ENCODE results near the gene TRIM10.

The TRIM10 gene

DNA sequence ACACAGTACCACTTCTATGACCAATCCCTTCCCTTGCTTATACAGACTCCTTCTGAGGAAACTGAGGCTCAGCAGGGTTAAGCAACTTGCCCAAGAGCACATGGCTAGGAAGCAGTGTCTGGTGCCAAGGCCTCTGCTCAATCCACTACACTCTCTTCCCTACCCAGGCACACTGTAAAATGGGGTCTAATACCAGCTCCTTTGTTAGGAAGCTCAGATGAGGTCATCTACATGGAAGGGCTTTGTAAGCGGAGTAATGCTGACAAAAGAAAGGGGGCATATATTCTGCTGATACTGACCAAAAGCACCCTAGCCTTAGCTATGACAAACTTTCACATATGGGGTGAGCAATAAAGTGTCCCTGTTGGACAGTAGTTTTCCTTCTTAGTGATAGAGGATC is 43.1 kb upstream of the TRIM10 start:
- H3K9ac ChIP-seq, result no peak overlapping the region
- H3K9me3 ChIP-seq (ENCODE audit: control insufficient read depth, low read length), result no peaks in the 10 kb centered on the region
- H3K36me3 ChIP-seq (ENCODE audit: control insufficient read depth, insufficient read depth, low read length), result no peaks in the 10 kb centered on the region
- no peak overlapping the region for H2AFZ ChIP-seq
- H3K79me2 ChIP-seq, result peaks cover 33% of the 10 kb centered on the region
- no peak overlapping the region for H3K27ac ChIP-seq
- TF ChIP-seq, protein P1, sequence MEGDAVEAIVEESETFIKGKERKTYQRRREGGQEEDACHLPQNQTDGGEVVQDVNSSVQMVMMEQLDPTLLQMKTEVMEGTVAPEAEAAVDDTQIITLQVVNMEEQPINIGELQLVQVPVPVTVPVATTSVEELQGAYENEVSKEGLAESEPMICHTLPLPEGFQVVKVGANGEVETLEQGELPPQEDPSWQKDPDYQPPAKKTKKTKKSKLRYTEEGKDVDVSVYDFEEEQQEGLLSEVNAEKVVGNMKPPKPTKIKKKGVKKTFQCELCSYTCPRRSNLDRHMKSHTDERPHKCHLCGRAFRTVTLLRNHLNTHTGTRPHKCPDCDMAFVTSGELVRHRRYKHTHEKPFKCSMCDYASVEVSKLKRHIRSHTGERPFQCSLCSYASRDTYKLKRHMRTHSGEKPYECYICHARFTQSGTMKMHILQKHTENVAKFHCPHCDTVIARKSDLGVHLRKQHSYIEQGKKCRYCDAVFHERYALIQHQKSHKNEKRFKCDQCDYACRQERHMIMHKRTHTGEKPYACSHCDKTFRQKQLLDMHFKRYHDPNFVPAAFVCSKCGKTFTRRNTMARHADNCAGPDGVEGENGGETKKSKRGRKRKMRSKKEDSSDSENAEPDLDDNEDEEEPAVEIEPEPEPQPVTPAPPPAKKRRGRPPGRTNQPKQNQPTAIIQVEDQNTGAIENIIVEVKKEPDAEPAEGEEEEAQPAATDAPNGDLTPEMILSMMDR (IDR thresholded peaks at IDR 0.05), result no peak
- H3K27me3 ChIP-seq (ENCODE audit: control insufficient read depth, insufficient read depth, low read length), result no peaks in the 10 kb centered on the region
- no peak overlapping the region for H3K4me2 ChIP-seq (ENCODE audit: low read length)
- peaks cover 10% of the 10 kb centered on the region for H3K4me1 ChIP-seq
- H3K4me3 ChIP-seq (ENCODE audit: low read depth, low read length), result no peak overlapping the region

DNA sequence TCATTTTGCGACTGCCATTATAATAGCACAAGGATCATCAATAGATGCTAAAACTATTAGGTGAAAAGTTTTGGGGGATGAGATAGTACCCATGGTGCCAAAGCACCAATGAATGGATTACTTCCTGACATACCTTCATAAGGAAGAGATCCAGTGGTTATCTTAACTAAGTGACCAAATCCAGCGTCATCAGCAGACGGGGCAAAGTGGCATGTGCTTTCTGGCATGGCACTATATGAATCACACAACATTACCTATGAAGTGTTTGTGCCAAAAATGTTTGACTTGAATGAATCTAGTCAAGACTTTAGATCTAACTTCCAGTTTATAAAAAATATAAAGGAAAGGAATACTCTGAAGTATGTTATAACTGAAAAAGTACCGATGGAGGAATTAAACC is 41.4 kb upstream of the TRIM10 start:
- no peak overlapping the region for H3K9ac ChIP-seq
- no peak overlapping the region for H3K27ac ChIP-seq
- H3K4me1 ChIP-seq, result peaks cover 8% of the 10 kb centered on the region
- H3K36me3 ChIP-seq (ENCODE audit: control insufficient read depth, insufficient read depth, low read length), result no peaks in the 10 kb centered on the region
- no peak overlapping the region for H3K4me2 ChIP-seq (ENCODE audit: low read length)
- H2AFZ ChIP-seq, result no peak overlapping the region
- H3K4me3 ChIP-seq (ENCODE audit: low read depth, low read length), result no peak overlapping the region
- no peaks in the 10 kb centered on the region for H3K27me3 ChIP-seq (ENCODE audit: control insufficient read depth, insufficient read depth, low read length)
- no peaks in the 10 kb centered on the region for H3K9me3 ChIP-seq (ENCODE audit: control insufficient read depth, low read length)
- H3K79me2 ChIP-seq, result peaks cover 31% of the 10 kb centered on the region
- TF ChIP-seq, protein P1 (IDR thresholded peaks at IDR 0.05), result no peak

DNA sequence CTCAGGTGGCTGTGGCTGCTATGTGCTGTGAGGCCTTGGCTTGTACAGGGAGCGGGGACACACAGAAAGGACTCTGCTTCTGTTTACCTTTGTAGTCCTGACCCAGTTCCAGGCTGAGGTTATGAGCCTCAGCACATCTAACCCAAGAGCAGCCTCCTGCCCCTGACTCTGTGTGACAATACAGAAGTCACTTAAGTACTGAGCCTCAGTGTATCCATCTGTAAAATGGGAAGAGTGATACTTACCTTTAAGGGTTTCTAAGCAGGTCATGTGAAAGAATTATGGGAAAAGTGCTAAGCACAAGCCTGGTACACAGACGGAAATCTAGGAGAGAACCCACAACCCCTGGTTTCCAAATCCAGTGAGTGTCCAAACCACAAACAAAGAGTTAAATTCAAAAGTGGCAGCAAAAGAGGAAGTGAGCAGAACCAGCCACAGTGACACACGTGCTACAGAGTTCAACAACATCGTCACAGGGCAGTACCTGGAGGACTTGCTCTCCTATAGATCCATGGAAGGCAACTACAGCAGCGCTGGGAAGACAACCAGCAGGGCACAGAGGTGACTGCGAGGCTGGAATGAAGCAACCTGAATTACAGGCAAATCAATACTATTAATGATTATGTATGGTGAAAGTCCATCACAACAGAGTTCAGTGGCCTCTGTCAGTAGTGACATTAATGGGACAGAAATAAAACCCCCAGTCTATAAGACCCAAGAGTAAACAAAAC is 39.7 kb upstream of the TRIM10 start:
- no peaks in the 10 kb centered on the region for H3K9me3 ChIP-seq (ENCODE audit: control insufficient read depth, low read length)
- no peak overlapping the region for H3K4me3 ChIP-seq (ENCODE audit: low read depth, low read length)
- no peak overlapping the region for H3K27ac ChIP-seq
- H2AFZ ChIP-seq, result no peak overlapping the region
- no peak overlapping the region for H3K9ac ChIP-seq
- TF ChIP-seq, protein P1 (IDR thresholded peaks at IDR 0.05), result no peak
- peaks cover 22% of the 10 kb centered on the region for H3K79me2 ChIP-seq
- no peaks in the 10 kb centered on the region for H3K4me1 ChIP-seq
- no peak overlapping the region for H3K4me2 ChIP-seq (ENCODE audit: low read length)
- H3K36me3 ChIP-seq (ENCODE audit: control insufficient read depth, insufficient read depth, low read length), result no peaks in the 10 kb centered on the region
- no peaks in the 10 kb centered on the region for H3K27me3 ChIP-seq (ENCODE audit: control insufficient read depth, insufficient read depth, low read length)

DNA sequence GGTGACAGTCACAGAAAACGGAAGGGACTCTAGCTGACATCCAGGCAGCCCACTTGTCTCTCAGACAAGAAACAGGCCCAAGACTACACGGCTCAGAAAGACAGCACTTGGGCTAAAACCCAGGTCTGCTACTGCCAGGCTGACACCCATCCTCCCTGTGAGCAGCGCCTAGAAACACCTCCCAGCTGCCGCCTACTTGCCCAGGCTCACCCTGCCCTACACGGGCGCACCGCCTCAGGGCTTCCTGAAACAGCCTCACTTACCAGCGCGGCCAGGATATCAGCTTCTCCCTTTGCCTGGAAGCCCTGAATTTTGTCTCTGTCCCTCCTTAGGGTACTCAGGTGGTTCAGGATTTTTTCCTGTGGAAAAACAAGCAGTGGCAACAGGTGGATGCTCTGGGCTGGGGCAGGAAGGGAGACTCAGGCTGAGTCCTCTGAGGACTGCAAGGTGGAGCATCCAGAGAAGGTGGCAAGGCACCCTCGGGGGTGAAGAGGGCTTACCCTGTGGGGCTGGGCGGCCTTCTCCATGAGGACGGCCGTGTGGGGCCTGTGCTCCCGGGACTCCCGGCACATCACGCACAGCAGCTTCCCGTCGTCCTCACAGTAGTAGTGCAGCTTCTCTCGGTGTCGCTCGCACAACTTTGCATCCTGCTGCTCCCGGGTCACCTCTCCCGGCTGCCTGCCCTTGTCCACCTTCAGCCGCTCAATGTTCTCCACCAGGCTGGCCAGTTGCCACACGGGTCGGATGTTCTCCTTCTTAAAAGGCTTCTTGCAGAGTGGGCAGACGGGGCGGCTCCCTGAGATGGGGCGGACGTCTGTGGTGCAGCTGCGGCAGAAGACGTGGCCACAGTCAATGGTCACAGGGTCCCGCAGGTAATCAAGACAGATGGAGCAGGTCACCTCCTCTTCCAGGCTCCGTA is 37.4 kb upstream of the TRIM10 start:
- Histone ChIP-seq H3K79me2 (peaks cover 11% of the 10 kb centered on the region), H3K27ac (no peak overlapping the region), H3K27me3 (ENCODE audit: control insufficient read depth, insufficient read depth, low read length) (no peaks in the 10 kb centered on the region), H3K9me3 (ENCODE audit: control insufficient read depth, low read length) (no peaks in the 10 kb centered on the region), H3K4me1 (no peaks in the 10 kb centered on the region), H3K36me3 (ENCODE audit: control insufficient read depth, insufficient read depth, low read length) (no peaks in the 10 kb centered on the region), H3K4me2 (ENCODE audit: low read length) (no peak overlapping the region), H2AFZ (no peak overlapping the region), H3K9ac (no peak overlapping the region), H3K4me3 (ENCODE audit: low read depth, low read length) (no peak overlapping the region)
- TF ChIP-seq, protein P1 (IDR thresholded peaks at IDR 0.05), result no peak

All from parathyroid adenoma (tissue), 2 donors.